ENCODE measurements around the gene KCNJ16. TPM values are rescaled to one million over a fixed set of nuclear protein-coding genes. Genes with fewer than 3 reads are reported as not detected.
A peak's percentile ranks its signal among the peaks of the same experiment; 100 is the strongest.

Gene KCNJ16
- total RNA-seq, 2 donors from 2014 or later, result 53.4 to 58.6 TPM

GRCh38 chr17:70136131-70136530 lies 61.1 kb downstream of the KCNJ16 start:
- peaks cover 37% of the 10 kb centered on the region for H3K4me1 ChIP-seq

GRCh38 chr17:70137451-70138230 lies 62.6 kb downstream of the KCNJ16 start:
- intact Hi-C loops (cut with DNase I), result no loop called here
- DNase-seq (peak in 3 of 4 donors; percentile 29 to 61 (median 45)), ATAC-seq (peak; percentile 91)
- peak overlapping the region; percentile 37 to 76 (median 66) for H3K27ac ChIP-seq
- H3K36me3 ChIP-seq (replicated peaks in 1 of 2; ENCODE audit: insufficient read depth in 1 of 2, low read depth in 2 of 2), result peaks cover 0 to 3% of the 10 kb centered on the region in 2 donors
- WGBS, 2 donors, result 16 to 19% methylated on average over 9 of the region's 9 CpGs
- peaks cover 37% of the 10 kb centered on the region for H3K4me1 ChIP-seq
- no peak for TF ChIP-seq CTCF (IDR thresholded peaks at IDR 0.05)
- peak in 2 of 3 donors; percentile 24 to 43 for TF ChIP-seq POLR2A (IDR thresholded peaks at IDR 0.05)
- no peaks in the 10 kb centered on the region for H3K9me3 ChIP-seq
- no peak overlapping the region for H3K4me3 ChIP-seq
- no peaks in the 10 kb centered on the region for H3K27me3 ChIP-seq

More at GRCh38 chr17:70136131-70136530, 61.1 kb downstream of the KCNJ16 start:
- Histone ChIP-seq H3K4me3 (no peak overlapping the region), H3K27me3 (no peaks in the 10 kb centered on the region), H3K27ac (peak overlapping the region in 3 of 4 donors; percentile 41 to 76 (median 69)), H3K9me3 (no peaks in the 10 kb centered on the region), H3K36me3 (replicated peaks in 1 of 2; ENCODE audit: insufficient read depth in 1 of 2, low read depth in 2 of 2) (peaks cover 3 to 4% of the 10 kb centered on the region in 2 donors)
- DNase-seq (no peak), ATAC-seq (no peak)
- no peak for TF ChIP-seq POLR2A (IDR thresholded peaks at IDR 0.05)
- no peak for TF ChIP-seq CTCF (IDR thresholded peaks at IDR 0.05)
- intact Hi-C loops (cut with DNase I), result no loop called here
- 66 to 68% methylated on average over 5 of the region's 5 CpGs for WGBS, 2 donors

GRCh38 chr17:70138291-70138865 lies 63.4 kb downstream of the KCNJ16 start:
- DNase-seq, result peak in 1 of 4 donors; percentile 6
- WGBS, 2 donors, result 69 to 75% methylated on average over 3 of the region's 3 CpGs
- no peaks in the 10 kb centered on the region for H3K9me3 ChIP-seq
- H3K36me3 ChIP-seq (replicated peaks in 1 of 2; ENCODE audit: insufficient read depth in 1 of 2, low read depth in 2 of 2), result no peaks in the 10 kb centered on the region
- H3K27ac ChIP-seq, result peak overlapping the region; percentile 37 to 76 (median 66)
- TF ChIP-seq POLR2A (IDR thresholded peaks at IDR 0.05) (no peak), CTCF (IDR thresholded peaks at IDR 0.05) (no peak)
- H3K4me1 ChIP-seq, result peaks cover 37% of the 10 kb centered on the region
- intact Hi-C loops (cut with DNase I), result no loop called here
- no peak overlapping the region for H3K4me3 ChIP-seq
- H3K27me3 ChIP-seq, result no peaks in the 10 kb centered on the region
- ATAC-seq, result peak; percentile 30

GRCh38 chr17:70139449-70139993 lies 64.5 kb downstream of the KCNJ16 start:
- Histone ChIP-seq H3K9me3 (no peaks in the 10 kb centered on the region), H3K36me3 (replicated peaks in 1 of 2; ENCODE audit: insufficient read depth in 1 of 2, low read depth in 2 of 2) (no peaks in the 10 kb centered on the region), H3K4me3 (no peak overlapping the region), H3K27me3 (no peaks in the 10 kb centered on the region), H3K4me1 (peaks cover 37% of the 10 kb centered on the region), H3K27ac (peak overlapping the region in 3 of 4 donors; percentile 64 to 76 (median 69))
- TF ChIP-seq CTCF (IDR thresholded peaks at IDR 0.05) (no peak), POLR2A (IDR thresholded peaks at IDR 0.05) (no peak)
- DNase-seq (no peak), ATAC-seq (no peak)
- intact Hi-C loops (cut with DNase I), result no loop called here
- 18 to 32% methylated on average over 3 of the region's 3 CpGs for WGBS, 2 donors

All from body of pancreas (tissue), 4 donors.